WTC11 (cell line): ENCODE results near the gene OR6B3.

ENCODE experiments used
- CTCF ChIP-seq: fragments of 200-600 bp; IDR thresholded peaks from 2 replicates; pipeline ENCODE4 v1.8.0; 2022; ENCODE audit warnings: antibody characterized with exemption
- E2F1 ChIP-seq: sonication (generic); formaldehyde crosslinking; IDR thresholded peaks from 2 replicates; pipeline ENCODE4 v1.8.0; 2022; ENCODE audit warnings: mild to moderate bottlenecking, missing genetic modification reagents
- PRDM15 ChIP-seq: sonication (generic); formaldehyde crosslinking; IDR thresholded peaks from 2 replicates; pipeline ENCODE4 v1.8.0; 2022; ENCODE audit warnings: missing genetic modification reagents

GRCh38 chr2:240053173-240054155, at the start of gene OR6B3:
- TF ChIP-seq E2F1 (no peak), PRDM15 (CRISPR knock-in tag) (no peak), CTCF (no peak)
